ENCODE data around the gene PHF14.
"Not testable (repeated sequence)": the region's sequence is repeated elsewhere in the genome, so short reads cannot be mapped to it uniquely, and the experiment has no call there.

Gene PHF14

DNA sequence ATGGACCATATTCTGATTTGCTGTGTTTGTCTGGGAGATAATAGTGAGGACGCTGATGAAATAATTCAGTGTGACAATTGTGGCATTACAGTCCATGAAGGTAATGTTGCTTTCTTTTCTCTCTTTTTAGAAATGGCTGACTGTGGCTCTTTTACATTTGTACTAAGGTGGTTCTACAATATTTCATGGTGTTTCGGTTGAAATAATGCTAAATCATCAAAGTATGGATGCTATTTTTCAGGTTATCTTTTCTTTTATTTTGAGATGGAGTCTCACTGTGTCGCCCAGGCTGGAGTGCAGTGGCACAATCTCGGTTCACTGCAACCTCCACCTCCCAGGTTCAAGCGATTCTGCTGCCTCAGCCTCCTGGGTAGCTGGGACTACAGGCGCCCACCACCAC is 17.1 kb downstream of the PHF14 start:
- not testable (repeated sequence) for DNase-seq

DNA sequence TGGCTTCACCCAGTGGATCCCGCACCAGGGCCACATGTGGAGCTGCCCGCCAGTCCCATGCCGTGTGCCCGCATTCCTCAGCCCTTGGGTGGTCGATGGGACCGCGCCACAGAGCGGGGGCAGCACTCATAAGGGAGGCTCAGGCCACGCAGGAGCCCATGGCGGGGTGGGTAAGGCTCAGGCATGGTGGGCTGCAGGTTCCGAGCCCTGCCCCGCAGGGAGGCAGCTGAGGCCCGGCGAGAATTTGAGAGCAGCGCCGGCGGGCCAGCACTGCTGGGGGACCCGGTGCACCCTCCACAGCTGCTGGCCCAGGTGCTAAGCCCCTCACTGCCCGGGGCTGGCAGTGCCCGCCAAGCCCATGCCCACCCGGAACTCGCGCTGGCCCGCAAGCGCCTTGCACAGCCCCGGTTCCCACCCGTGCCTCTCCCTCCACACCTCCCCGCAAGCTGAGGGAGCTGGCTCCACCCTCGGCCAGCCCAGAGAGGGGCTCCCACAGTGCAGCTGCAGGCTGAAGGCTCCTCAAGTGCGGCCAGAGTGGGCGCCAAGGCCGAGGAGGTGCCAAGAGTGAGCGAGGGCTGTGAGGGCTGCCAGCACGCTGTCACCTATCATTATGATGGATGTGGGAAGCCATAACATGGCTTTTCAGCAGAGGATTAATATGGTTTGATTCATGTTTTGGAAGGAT is 22.0 kb downstream of the PHF14 start:
- not testable (repeated sequence) for DNase-seq

DNA sequence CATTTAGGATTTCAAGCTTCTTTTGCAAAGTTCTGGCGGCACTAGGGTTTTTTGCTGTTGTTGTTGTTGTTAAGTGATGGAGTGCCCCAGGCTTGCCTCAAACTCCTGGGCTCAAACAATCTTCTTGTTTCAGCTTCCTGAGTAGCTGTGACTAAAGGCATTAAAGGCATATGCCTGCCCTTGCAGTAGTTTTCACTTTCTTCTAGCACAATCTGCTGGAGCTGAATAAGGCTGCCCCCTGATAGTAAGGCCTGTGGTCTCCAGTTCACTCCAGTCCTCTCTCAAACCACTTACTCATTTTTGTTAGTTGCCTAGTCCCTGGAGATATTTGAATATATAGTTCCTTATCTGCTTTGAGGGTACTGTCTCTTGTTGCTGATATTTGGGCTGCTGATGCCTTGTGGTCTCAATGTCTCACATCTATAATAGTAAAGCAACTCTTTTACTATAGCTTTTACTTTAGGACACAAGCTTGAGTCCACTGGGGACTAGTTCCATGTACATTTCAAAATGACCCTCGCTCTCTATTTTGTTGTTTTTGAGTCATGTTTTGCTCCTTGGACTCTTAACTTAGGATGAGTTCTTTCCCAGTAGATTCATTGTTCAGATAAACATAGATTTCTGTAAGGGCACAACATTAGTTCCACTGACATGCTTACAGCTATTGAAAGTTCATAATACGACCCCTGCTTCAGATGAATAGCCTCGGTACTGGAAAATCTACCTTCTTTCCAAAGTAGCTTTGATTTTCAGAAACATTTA is 25.5 kb downstream of the PHF14 start:
- no peak for DNase-seq

DNA sequence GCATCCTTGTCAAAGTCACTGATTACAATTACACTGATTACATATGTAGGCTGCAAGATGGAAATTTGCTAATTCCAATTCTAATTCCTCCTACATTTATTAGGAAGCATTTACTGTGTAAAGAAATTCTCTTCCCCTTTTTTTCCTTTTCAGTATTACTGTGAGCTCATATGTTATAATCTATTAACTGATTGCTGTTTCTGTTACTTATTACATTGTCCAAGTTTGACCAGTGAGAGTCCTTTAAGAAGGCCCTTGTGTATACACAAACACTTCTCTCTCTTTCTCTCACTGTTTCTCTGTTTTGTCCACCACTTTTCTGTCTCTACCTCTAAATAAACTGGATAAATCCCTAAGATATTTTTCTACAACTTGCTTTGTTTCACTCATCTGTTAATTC is 31.5 kb downstream of the PHF14 start:
- DNase-seq: no peak

DNA sequence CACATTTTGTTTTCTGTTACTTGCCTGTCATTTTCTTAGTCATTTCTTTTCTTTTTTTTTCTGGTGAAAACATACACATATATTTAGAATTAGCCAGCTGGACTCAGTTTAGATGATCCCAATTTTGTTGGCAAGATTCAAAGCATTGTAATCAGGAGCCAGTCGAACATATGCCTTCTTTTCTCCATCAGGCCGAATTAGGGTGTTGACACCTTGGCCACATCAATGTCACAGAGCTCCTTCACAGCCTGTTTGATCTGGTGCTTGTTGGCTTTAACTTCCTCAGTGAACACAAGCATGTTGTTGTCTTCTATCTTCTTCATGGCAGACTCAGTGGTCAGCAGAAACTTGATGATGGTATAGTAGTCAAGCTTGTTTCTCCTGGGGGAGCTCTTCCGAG is 32.6 kb downstream of the PHF14 start:
- DNase-seq: no peak

DNA sequence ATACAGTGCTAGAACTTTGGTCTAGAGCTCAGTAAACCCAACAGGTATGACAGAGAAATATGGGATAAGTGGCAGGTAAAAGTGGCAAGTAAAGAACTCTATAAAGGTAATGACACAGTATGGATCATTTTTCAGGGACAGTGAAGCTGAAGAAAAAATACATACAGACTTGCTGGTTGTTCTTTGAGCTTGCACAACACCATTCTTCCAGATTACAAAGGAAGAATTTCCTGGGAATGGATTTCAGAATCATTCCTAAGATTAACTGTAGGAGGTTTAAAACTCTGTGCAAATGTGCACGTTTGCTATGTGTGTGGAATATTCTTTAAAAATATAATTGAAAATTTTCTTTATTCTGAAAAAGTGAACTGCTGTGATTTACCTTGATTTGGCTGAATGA is 36.0 kb downstream of the PHF14 start:
- DNase-seq: no peak

DNA sequence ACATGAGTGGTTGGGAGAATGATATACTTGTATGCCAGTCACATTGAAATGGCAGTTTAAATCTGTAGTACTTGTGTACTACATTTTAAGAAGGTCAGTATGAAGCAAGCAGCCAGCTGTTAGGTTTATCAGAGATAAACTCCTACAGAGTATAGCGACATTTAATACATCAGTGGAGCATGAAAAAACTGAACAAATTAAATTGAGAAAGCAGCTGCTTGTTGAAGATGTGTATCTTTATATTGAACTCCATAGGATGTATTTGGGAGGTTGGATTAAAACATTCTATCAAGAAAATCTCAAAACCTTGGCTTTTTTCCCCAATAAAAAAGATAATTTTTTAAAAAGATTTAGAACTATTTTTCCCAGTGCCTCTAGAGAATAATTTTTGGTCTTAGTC is 47.8 kb downstream of the PHF14 start:
- no peak for DNase-seq

DNA sequence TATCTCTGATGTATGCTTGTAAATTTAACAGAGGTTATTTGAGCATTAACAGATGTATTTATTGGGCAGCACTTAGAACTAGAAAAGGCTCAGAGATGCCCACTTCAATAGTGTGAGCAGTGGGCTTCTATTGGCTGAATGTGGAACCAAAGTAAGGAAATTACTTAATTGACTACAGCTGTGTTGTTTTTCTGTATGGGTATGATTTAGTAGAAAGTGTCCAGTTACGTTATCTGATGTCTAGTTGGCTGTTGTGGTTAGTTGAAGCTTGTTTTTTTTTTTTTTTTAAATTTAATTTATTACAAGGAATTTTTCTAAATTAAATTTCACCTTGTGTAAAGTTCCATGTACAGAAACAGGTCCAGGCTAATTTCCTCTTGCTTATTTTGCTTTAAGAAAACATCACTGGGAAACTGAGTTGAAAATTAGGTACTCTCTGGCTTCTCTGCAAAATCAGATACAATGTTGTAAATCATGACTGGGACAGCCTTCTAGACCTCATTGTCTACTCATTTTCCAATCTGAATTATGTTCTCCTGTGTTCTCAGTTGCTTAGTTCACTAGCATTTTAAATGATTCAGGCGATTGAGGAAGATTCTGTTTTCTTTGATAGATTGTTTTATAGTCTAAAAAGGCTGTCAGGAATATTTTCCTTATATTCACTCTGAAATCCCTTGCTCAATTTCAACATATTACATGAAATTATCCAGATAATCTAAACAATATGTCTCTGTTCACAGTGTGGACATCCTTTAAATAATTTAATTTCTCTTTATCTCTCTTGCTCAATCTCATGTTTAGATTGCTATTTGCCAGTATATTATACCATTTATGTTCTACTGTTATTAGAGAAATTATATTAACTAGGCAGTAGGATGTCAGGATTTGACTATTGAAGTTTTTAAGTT is 53.0 kb downstream of the PHF14 start:
- DNase-seq: no peak

DNA sequence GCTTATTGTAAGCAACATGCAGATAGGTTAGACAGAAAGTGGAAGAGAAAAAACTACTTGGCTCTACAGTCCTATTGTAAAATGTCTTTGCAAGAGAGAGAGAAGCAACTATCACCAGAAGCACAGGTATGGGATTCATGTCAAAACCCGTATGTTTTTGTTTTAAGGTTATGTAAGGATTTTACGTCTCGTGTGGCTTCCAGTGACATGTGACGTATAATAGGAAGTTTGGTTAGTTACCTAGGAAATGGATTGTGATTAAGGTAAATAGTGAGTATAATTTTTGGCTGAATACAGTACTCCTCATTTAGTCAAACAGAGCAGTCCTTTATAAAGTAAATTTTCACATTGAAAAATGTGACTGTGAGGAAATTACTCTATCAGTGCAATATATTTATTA is 62.0 kb downstream of the PHF14 start:
- DNase-seq: no peak

DNA sequence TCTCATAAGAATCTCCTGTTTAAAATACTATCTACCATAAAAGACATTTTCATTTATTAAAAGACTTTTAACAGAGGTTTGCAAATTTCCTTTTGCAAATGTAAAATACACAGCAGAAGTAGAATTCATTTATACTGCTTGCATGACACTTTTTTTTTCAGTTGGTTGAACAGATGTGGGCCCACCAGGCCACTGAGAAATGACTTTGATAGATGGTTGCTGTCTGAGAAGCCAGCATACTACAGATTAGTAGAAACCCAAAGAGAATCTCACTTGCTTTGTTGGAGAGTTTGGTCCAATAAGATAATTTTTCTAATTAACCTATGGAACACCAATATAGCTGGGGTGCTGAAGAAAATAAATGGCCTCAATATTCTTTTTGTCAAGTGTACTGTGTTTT is 66.3 kb downstream of the PHF14 start:
- no peak for DNase-seq

DNA sequence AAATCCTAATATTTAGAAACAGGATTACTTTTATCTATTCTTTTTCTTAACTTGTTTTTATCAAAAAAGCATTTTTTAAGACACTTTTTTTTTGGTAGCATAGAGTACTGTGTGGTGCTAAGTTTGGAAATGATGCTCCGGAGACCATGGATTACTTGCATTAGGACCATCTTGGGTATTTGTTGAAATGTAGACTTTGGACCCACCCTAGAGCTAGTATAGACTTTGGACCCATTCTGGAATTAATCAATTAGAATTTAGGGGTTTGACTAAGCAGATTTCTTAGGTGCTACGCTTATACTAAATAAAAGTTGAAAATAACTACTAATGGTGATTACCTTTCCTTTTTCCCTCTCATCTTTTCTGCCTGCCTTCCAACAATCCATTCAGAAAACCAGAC is 80.4 kb downstream of the PHF14 start:
- no peak for DNase-seq

DNA sequence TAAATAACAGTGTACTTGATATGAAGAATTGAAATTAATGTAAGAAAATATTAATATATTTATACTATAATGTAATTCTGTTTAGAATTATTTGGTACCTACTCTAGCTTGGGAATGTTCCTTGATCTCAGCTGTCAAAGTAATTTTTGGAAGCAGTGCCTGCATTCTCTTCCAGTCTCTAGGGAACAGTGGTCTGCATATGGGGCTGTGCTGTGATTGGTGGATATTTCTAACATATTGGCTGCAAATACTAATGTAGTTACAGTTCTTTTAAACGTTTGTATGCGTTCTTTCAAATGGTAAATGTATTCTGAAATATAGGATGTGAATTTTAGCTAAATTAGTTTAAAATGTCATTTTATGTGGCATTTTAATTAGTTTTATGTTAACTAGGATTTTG is 87.2 kb downstream of the PHF14 start:
- DNase-seq: no peak

DNA sequence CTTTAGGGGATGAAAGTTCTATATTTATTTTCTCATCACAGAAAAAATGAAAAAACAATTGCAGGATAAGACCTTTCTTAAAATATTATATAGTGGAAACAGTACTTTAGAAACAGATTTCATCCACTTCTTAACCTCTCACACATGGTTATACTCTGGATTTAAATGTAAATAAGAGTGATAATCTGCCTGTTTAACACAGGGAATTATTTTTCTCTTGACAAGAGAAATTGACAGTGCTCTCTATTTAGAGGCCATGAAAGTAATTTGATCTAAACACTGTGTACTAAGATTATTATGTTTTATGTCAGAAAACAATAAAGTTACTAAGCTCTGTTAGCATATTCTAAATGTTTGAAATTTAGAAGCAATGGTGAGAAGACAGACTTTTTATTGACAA is 88.4 kb downstream of the PHF14 start:
- no peak for DNase-seq

DNA sequence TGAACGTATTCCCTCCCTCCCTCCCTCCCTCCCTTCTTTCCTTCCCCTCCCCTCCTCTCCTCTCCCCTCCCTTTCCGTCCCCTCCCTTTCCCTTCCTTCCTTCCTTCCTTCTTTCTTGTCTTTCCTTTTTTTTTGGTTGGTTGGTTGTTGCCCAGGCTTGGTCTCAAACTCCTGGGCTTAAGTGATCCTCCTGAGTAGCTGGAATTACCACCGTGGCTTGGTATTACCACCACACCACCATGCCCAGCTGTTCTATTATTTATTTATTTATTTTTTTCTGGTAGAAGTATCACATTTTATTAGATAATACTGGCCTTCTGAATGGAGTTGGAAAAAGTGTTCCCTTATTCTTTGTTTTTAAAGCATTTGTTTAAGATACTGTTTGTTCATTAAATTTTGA is 95.9 kb downstream of the PHF14 start:
- no peak for DNase-seq

DNA sequence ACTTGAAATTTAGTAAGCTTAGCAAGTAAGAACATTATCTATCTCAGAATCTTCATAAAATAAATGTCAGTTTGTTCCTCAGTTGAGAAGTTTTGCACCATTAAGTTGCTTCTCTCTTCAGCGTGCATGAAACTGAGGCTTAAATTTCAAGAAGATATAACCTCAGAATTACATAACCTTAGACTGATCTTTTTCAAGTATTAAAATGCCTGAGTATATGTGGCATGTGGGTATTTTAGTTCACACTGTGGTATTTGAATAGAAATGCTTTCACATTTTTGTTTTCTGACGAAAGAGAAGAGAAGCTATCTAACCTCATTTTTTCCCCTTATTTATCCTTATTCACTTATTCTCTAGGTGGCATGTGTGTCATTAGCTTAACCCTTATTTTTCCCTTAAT is 104.1 kb downstream of the PHF14 start:
- no peak for DNase-seq

DNA sequence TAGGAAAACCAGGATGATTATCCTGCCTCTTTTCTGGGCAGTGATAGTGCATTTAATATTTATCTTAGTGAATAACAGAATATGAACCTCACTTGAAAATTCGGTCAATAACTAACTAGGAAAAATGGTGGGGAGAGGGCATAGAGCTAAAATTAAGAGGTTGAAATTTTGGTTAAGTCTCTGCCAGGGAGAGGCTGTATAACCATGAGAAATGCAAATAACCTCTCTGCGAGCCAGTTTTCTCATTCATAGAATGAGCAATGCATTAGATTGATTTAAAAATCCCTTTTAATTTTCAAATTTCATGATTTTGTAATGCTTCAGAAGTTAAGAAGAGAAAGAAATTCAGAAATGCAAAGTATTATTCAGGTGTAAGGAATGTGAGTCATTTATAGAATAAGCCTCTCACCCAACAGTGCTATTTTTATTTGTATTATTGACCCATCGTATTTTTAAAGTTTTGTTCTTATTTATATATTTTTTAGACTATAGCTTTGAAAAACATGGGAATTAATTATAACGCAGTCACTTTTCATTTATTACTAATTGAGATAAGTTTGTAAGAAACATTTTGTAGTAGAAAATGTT is 104.7 kb downstream of the PHF14 start:
- no peak for DNase-seq

DNA sequence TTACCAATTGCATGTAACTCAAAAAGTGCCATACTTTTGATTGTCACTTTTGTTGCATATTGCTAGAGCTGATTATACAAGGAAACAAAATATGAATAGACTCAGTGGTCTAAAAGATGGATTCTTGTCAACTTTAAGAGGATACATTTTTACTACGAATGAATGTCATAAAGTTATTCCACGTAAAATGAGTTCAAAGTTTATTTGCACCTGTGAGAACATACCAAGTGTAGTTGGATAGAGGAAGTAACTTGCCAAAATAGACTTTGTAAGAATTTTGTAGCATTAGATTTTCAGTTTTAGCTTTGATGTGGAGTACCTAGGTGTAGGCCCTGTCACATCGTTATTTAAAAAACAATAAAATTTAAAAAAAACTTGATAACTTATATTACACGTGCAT is 106.2 kb downstream of the PHF14 start:
- DNase-seq: no peak

DNA sequence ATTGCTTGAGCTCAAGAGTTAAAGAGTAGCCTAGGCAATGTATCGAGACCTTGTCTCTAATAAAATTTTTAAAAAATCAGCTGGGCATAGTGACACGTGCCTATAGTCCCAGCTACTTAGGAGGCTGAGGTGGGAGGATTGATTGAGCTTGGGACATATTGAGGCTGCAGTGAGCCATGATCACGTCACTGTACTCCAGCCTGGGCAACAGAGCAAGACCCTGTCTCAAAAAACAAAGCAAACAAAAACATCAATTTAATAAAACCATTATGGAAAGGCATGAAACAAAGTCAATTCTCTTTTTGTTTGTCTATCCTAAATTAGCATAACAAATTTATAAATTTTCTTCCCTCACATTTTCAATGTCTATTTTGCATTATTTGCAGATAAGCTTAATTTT is 108.4 kb downstream of the PHF14 start:
- no peak for DNase-seq

DNA sequence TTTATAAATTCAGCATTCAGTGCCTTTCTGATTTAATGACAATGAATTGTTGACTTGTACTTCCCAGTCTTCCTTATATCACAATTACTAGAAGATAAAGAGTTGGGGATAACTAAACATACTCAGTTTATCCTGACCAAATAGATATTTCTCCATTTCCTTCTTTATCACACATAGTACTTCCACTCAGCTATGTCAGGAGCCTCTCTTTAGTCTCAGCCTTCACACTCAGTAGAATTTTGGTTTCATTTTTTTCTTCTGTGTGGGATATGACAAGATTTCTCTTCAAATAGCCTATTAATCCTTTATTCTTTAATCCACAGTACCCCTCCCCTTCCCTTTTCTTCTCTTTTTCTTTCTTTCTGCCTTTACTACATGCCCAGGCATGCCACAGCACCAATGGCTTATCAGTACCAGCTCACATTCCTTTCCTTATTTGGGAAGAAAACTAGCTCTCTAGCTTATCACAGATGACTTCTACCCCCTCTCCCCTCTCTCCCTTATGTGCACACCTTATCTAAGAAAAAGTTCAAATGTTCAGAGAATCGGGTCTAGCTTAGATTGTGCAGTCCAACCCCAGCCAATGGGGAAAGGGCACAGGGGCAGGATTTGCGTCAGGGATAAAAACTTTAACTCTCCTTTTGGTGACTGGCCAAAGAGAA is 109.0 kb downstream of the PHF14 start:
- no peak for DNase-seq

DNA sequence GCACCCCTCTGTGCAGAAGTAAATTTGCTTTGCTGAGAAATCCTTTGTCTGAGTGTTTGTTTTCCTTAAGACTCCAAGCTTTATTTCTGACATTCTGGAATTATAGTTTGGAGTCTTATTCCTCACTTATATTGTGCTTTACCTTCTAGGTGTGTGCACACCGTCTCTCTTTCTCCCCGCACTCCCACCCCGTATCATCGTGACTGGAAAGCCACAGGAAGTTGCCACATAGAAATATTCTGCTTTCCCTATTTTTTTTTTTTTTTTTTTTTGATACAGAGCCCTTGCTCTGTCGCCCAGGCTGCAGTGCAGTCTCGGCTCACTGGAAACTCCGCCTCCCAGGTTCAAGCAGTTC is 109.5 kb downstream of the PHF14 start:
- DNase-seq: no peak

DNA sequence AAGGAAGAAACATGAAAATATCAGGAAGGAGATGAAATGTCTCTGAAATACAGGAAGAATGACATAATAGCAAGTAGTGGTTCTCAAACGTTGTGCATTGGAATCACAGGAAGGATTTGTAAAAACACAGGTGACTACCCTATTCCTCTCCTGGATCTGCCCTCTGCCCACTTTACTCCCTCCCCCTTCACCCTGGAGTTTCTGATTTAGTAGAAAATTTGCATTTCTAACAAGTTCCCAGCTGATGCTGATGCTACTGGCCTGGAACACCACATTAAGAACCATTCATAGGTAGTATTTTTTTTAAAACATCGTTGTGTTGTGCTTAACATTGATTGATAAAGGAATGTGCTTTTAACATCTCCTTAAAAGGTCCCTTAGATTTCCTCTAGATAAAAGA is 130.9 kb downstream of the PHF14 start:
- DNase-seq: no peak

DNA sequence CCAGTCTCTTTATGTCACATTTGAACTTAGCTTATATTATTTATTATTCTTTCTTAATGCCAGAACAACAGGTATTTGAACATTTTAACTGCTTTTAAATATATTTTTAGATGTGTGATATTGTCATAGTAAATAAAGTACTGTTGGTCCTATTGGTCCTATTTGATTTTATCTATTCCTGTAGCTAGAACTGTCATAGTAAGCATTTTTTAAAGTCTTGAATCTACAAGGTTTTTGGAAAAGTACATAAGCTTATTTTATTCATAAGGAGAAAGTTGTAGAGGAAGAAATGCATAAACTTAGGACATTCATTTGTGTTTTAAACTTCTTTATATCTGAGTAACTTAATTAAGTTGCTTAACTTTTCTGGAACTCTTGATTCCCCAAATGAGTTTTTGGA is 136.0 kb downstream of the PHF14 start:
- no peak for DNase-seq
